ENCODE measurements around the gene BTBD9.

BTBD9 gene

DNA sequence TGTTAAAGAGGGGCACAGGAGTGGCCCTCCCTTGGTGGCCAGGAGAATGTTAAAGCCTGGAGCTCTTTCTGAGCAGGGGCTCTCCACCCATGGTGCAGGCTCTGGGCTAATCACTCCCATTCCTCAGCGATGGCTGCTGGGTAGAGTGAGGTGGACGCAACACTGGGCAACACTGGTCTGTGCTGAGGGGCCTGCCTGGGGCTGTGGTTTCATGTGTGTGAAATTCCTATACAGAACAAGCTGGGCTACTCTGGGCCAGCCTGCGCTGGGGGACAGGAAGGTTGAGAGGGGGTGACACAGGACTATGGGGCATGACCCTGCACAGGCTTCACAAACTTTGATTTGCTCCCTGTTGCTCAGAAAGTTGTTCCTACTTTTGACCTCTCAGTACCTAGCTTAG, 427.6 kb downstream of the BTBD9 start:
- no peak overlapping the region for H3K4me3 ChIP-seq (ENCODE audit: low read length)
- TF ChIP-seq, protein P1, sequence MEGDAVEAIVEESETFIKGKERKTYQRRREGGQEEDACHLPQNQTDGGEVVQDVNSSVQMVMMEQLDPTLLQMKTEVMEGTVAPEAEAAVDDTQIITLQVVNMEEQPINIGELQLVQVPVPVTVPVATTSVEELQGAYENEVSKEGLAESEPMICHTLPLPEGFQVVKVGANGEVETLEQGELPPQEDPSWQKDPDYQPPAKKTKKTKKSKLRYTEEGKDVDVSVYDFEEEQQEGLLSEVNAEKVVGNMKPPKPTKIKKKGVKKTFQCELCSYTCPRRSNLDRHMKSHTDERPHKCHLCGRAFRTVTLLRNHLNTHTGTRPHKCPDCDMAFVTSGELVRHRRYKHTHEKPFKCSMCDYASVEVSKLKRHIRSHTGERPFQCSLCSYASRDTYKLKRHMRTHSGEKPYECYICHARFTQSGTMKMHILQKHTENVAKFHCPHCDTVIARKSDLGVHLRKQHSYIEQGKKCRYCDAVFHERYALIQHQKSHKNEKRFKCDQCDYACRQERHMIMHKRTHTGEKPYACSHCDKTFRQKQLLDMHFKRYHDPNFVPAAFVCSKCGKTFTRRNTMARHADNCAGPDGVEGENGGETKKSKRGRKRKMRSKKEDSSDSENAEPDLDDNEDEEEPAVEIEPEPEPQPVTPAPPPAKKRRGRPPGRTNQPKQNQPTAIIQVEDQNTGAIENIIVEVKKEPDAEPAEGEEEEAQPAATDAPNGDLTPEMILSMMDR (IDR thresholded peaks at IDR 0.05; ENCODE audit: insufficient read depth, low read depth, low read length, missing control alignments) = no peak
- no peak for DNase-seq (ENCODE audit: low read depth)

DNA sequence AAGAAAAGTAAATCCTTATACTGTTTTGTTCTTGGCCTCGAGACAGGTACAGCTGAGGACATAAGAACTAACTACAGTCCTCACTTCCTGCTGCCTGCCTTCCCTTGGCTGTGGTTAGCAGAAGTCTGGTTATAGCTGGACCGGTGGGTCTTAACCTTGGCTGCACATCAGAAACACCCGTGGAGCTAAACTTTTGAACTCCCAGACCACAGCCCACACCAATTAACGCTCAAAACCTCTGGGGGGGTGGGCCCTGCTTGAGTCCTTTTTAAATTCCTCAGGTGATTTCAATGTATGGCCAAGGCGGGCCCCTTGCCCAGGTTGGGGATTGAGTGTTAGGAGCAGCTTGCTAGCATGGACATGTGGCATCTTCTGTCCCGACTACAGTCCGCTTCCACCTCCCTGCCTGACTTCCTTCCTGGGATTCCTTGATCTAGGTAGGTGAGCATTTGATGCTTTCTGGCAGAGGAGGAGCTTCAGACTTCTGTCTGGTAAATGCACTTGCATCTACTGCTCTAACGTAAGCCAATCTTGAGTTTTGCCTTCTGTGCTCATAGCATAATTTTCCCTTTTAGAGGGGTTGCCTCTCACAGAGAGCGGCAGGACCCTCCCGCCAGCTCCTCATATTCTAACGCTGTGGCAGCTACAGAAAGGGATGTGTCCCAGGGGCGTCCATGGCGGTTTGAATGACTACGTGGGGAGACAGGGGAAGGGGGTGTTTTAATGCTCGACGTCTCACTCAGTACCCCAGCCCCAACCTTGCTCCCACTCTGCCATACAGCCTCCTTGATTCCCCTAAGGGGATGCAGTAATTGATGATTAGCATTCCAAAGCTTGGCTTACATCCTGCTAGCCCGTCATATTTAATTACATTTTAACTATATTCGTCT, 430.1 kb downstream of the BTBD9 start:
- H3K4me3 ChIP-seq (ENCODE audit: low read length) = no peak overlapping the region
- no peak for DNase-seq (ENCODE audit: low read depth)
- TF ChIP-seq, protein P1 (IDR thresholded peaks at IDR 0.05; ENCODE audit: insufficient read depth, low read depth, low read length, missing control alignments) = no peak

DNA sequence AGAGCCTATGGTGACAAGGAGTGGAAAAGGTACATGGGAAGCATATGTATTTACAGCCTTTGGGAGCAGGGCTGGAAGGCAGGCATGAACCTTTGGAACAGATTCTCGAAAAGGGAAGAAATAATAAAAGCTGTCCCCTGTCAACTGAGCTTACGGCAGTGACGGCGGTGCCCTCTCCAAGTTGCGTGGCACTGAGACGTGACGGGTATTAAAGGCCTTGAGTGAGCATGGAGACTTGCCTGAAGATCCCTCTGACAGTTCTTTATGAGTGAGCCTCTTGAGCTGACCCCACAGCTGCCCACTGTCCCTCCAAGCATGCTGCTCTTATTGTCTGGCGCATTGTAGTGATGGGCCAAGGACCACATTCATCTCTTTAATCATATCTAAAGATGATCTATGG, 431.7 kb downstream of the BTBD9 start:
- no peak for DNase-seq (ENCODE audit: low read depth)
- TF ChIP-seq, protein P1 (IDR thresholded peaks at IDR 0.05; ENCODE audit: insufficient read depth, low read depth, low read length, missing control alignments) = no peak
- no peak overlapping the region for H3K4me3 ChIP-seq (ENCODE audit: low read length)

DNA sequence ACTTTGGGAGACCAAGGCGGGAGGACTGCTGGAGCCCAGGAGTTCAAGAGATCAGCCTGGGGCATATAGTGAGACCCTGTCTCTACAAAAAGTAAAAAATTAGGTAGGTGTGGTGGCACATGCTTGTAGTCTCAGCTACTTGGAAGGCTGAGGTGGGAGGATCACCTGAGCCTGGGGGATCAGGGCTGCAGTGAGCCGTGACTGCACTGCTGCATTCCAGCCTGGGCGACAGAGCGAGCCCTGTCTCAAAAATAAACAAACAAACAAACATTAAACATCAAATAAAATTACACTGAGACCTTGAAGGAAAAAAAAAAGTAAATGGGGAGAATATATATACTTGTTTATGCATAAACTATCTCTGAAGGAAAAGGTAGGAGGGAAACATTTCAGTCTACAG, 432.4 kb downstream of the BTBD9 start:
- H3K4me3 ChIP-seq (ENCODE audit: low read length) = no peak overlapping the region
- DNase-seq (ENCODE audit: low read depth) = no peak
- TF ChIP-seq, protein P1 (IDR thresholded peaks at IDR 0.05; ENCODE audit: insufficient read depth, low read depth, low read length, missing control alignments) = no peak

DNA sequence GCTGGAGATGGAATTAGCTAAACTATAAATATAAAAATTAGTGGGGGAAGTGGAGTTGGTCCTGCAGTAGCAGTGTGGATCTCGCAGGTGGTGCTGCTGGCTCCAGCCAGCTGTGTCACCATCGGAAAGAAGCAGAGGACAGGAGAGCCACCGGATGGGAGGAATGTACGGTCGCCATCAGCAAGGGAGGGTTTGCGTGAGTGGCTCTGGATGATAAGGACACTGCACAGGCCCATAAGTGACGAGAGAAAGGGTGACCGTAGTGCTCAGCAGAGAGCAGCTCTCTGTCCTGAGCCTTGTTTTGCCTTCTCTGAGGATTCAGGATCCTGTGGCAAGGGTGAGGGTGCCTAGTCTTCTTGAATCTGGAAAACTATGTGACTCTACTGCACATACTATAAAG, 441.5 kb downstream of the BTBD9 start:
- no peak for DNase-seq (ENCODE audit: low read depth)
- TF ChIP-seq, protein P1 (IDR thresholded peaks at IDR 0.05; ENCODE audit: insufficient read depth, low read depth, low read length, missing control alignments) = no peak
- H3K4me3 ChIP-seq (ENCODE audit: low read length) = no peak overlapping the region

DNA sequence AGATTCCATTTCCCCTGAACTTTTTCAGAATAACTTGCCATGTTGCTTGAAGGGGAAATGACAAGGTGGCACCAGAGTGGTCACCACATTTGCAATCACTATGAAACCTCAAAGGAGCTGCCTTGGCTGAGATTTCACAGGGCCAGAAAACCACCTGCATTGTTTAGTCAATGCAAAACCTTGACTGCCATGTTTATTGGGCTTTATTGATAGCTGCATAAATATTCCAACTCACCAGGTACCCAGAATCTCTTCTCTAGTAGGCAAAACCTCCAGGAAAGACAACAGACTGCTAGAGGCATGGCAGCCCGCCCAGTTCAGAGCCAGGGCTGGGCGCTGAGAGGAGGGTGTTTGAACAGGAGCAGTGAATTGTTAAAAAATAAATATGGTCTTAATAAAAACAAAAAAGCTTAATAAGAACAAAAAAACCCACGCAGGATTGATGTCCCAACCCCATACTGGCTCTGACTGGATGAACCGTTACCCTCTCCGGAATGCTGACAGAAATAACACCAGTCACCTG, 444.6 kb downstream of the BTBD9 start:
- DNase-seq (ENCODE audit: low read depth) = no peak
- H3K4me3 ChIP-seq (ENCODE audit: low read length) = no peak overlapping the region
- TF ChIP-seq, protein P1 (IDR thresholded peaks at IDR 0.05; ENCODE audit: insufficient read depth, low read depth, low read length, missing control alignments) = no peak
